SK-N-MC (cell line): ENCODE data around the gene CNOT10.
"Not testable (repeated sequence)": the region's sequence is repeated elsewhere in the genome, so short reads cannot be mapped to it uniquely, and the experiment has no call there.

Source experiments
- DNase-seq: peaks from one replicate; pipeline ENCODE4 v3.0.0-alpha.2; 2011; ENCODE audit warnings: low read depth, low spot score
- H3K27ac ChIP-seq: fragments of 200-600 bp; sonication (generic); 2 replicates; pipeline ENCODE4 v1.5.1; 2016; ENCODE audit warnings: mixed run types
- H3K36me3 ChIP-seq: fragments of 200-600 bp; sonication (generic); 2 replicates; pipeline ENCODE4 v1.6.1; 2017; ENCODE audit warnings: antibody characterized with exemption, low read length, mixed read lengths; ENCODE audit not compliant: insufficient read depth
- H3K4me3 ChIP-seq: fragments of 200-600 bp; sonication (generic); 2 replicates; pipeline ENCODE4 v1.5.1; 2016
- H3K9ac ChIP-seq: fragments of 200-600 bp; sonication (generic); 2 replicates; pipeline ENCODE4 v1.8.0; 2017; ENCODE audit warnings: mixed run types, mixed read lengths; ENCODE audit not compliant: insufficient read length
- H3K9me3 ChIP-seq: fragments of 200-600 bp; sonication (generic); 2 replicates; pipeline ENCODE4 v1.6.1; 2017; ENCODE audit warnings: low read depth, mild to moderate bottlenecking, antibody characterized with exemption, low read length, moderate library complexity, mixed read lengths
- EZH2 ChIP-seq: fragments of 200-600 bp; sonication (generic); IDR thresholded peaks from one replicate; pipeline ENCODE4 v1.6.1; 2017; ENCODE audit warnings: antibody characterized with exemption
- FOXP2 ChIP-seq: optimal IDR thresholded peaks from 2 replicates; pipeline ENCODE3; 2011; ENCODE audit warnings: mild to moderate bottlenecking, moderate library complexity; ENCODE audit not compliant: insufficient read depth; ENCODE audit errors: extremely low read length, control extremely low read depth
- POLR2AphosphoS5 ChIP-seq: IDR thresholded peaks from 2 replicates; pipeline ENCODE4 v1.6.1; 2012; ENCODE audit warnings: mild to moderate bottlenecking, low read depth, low read length, borderline replicate concordance

CNOT10 gene

DNA sequence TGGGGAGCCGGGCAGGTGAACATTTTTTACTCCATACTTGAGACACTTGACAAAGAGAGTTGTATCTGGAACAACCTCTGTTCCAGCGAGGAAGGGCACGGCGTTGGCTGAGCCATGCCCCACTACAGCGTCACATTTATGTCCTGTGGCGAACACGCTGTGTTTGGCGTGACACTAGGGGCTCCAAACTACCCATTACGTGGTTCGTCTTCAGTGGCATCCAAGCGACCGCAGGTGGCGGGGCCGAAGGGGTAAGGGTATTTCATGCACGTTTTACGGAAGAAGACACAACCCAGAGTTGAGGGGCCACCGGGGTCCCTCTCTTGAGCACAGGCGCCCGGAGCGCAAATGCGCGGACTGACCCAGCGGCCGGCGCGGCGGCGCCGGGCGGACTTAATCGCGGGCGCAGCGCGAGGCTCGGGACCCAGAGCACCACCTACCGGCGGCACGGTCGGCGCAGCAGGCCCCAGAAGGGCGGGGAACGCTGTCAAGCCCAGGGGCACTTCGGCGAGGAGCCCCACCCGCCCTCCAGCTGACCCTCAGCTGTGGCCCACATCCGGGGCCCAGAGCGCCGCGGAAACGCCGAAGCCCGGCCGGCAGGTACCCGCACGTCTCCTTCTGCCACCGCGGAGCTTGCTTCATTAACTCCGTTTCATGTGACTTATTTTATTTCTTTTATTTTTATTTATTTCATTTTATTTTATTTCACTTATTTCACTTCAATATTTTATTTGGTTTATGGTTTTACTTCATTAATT is 96.4 kb downstream of the CNOT10 start:
- H3K36me3 ChIP-seq, result no peaks in the 10 kb centered on the region
- no peaks in the 10 kb centered on the region for H3K9me3 ChIP-seq
- H3K27ac ChIP-seq, result peak overlapping the region; percentile 25; the same call in 1 of the 2 replicates
- TF ChIP-seq EZH2 (no peak), FOXP2 (no peak), POLR2AphosphoS5 (no peak)
- H3K9ac ChIP-seq, result peak overlapping the region; percentile 65
- DNase-seq, result no peak
- H3K4me3 ChIP-seq, result peak overlapping the region; percentile 81

DNA sequence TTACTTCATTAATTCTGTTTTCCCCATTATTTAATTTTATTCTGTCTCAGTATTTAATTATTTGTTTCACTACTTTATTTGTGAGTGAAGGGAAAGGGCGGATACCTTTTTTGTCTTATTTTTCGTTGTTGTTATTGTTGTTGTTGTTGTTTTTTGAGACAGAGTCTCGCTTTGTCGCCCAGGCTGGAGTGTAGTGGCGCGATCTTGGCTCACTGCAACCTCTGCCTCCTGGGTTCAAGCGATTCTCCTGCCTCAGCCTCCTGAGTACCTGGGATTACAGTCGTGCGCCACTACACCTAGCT is 96.9 kb downstream of the CNOT10 start:
- not testable (repeated sequence) for H3K27ac ChIP-seq, DNase-seq, H3K9ac ChIP-seq, H3K36me3 ChIP-seq, H3K9me3 ChIP-seq, H3K4me3 ChIP-seq

DNA sequence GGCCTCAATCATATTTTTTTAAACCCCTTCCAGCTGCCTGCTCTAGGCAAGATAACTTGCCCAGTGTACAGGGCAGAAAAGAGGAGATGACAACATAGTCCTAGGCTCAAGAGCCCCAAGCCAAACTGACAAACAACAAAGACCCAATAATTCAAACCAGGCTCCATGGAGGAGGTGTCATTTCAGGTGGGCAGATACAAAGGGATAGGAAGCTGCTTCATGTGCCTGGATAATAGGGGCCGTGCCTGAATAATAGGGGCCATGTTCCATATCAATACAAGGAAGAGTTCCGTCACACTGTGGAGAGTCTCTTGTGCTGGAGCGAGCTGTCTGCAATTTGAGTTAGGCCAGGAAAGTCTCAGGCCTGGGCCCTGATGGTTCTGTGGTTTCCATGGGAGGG is 97.4 kb downstream of the CNOT10 start:
- no peak for DNase-seq
- TF ChIP-seq FOXP2 (no peak), EZH2 (no peak), POLR2AphosphoS5 (no peak)
- H3K9ac ChIP-seq, result no peak overlapping the region
- no peaks in the 10 kb centered on the region for H3K36me3 ChIP-seq
- H3K4me3 ChIP-seq, result no peak overlapping the region
- no peaks in the 10 kb centered on the region for H3K9me3 ChIP-seq
- H3K27ac ChIP-seq, result no peak overlapping the region

DNA sequence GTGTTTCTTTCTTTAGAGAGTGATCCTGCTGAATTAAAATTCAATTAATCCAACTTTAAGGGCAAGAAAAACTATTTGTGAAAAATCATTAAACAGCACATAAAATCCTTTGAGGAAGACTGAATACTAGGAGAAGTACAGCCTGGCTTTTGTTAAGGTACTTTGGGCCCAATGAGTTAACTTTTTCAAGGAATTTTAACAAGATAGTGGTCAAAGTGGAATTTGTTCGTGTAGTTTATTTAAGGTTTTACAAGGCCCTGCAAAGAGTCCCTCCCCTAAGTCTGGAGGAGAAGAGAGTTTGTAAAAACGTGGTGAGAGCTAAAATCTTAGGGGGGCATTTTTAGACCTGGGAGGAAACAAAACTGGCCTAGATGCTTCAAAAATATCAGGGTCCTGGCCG is 106.8 kb downstream of the CNOT10 start:
- no peak for TF ChIP-seq FOXP2
- TF ChIP-seq POLR2AphosphoS5, result no peak
- TF ChIP-seq EZH2, result no peak
- H3K9ac ChIP-seq, result no peak overlapping the region
- DNase-seq, result no peak
- H3K9me3 ChIP-seq, result no peaks in the 10 kb centered on the region
- H3K4me3 ChIP-seq, result no peak overlapping the region
- H3K27ac ChIP-seq, result no peak overlapping the region
- no peaks in the 10 kb centered on the region for H3K36me3 ChIP-seq

DNA sequence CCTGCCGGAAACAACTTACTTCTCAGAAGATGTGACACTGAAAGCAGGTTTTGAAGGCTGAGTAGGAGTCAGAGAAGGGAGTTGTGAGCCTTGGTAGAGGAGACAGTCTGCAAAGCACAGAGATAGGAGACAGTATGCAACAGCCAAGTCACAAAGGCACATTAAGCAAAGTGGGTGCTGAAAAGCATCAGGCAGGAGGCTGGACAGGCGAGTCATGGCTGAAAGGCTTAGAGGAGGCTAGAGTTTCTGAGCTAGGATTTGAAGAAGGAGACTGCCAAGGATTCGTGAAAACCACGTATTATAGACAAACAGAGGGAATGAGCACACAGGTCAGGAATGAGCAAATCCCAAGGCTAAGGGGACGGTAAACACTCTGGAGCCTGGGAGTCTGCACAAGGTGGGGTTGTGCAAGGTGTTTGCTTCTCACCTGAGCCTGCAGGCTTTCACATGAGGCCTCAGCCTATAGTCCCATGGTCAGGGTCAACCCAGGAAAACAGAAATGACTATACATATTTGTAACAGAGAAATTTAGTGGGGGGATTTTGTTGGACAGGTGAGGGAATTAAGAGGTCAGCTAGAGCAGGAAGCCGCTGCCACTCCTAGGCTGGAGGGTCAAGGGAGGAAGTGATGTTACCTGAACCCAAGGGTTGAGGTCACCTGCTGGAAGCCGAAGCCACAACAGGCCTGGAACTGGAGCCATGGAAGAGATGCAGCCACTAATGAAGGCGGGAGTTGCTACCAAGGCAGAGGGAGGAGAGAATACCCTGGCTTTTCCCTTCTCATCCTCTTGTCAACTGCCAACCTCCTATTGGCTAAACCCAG is 109.7 kb downstream of the CNOT10 start:
- DNase-seq, result no peak
- Histone ChIP-seq H3K9me3 (no peaks in the 10 kb centered on the region), H3K4me3 (no peak overlapping the region), H3K9ac (no peak overlapping the region), H3K36me3 (no peaks in the 10 kb centered on the region), H3K27ac (no peak overlapping the region)
- no peak for TF ChIP-seq POLR2AphosphoS5
- no peak for TF ChIP-seq FOXP2
- no peak for TF ChIP-seq EZH2

DNA sequence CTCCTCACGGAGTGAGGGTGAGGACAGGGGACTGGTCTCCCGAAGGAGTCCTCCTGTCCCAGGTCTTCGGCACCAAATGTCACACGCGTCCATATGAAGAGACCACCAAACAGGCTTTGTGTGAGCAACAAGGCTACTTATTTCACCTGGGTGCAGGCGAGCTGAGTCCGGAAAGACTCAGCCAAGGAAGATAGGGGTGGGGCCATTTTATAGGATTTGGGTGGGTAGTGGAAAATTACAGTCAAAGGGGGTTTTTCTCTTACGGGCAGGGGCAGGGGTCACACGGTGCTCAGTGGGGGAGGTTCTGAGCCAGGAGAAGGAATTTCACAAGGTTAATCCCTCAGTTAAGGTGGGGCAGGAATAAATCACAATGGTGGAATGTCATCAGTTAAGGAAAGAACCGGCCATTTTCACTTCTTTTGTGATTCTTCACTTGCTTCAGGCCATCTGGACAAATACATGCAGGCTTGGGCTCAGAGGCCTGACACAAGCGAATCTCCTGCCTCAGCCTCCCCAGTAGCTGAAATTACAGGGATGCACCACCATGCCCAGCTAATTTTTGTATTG is 111.5 kb downstream of the CNOT10 start:
- H3K36me3 ChIP-seq, H3K9ac ChIP-seq, H3K27ac ChIP-seq, H3K9me3 ChIP-seq, DNase-seq, H3K4me3 ChIP-seq: not testable (repeated sequence)

DNA sequence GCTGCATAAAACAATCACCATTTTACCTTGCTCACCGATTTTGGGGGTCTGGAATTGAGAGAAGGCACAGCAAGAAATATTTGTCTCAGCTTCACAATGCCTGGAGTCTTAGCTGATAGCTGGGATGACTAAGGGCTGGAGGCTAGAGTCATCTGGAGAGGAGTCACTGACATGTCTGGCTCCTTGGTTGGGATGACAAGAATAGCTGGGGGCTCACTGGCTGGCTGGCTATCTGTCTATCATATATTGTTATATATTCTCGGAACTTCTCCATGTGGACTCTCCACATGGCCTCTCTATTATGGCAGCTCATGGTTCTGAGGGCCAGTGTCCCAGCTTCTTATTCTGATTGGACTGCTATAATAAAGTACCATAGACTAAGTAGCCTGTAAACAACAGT is 112.8 kb downstream of the CNOT10 start:
- H3K36me3 ChIP-seq, result no peaks in the 10 kb centered on the region
- H3K9ac ChIP-seq, result no peak overlapping the region
- no peak for TF ChIP-seq EZH2
- no peak for TF ChIP-seq POLR2AphosphoS5
- TF ChIP-seq FOXP2, result no peak
- H3K9me3 ChIP-seq, result no peaks in the 10 kb centered on the region
- H3K4me3 ChIP-seq, result no peak overlapping the region
- H3K27ac ChIP-seq, result no peak overlapping the region
- no peak for DNase-seq

DNA sequence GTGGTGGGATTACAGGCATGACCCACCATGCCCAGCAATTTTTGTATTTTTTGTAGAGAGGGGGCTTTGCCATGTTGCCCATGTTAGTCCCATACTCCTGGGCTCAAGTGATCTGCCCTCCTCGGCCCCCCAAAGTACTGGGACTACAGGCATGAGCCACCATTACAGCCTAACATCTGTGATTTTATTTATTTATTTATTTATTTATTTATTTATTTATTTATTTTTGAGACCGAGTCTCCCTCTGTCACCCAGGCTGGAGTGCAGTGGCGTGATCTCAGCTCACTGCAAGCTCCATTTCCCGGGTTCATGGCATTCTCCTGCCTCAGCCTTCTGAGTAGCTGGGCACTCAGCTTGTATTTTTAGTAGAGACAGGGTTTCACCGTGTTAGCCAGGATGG is 116.5 kb downstream of the CNOT10 start:
- H3K4me3 ChIP-seq, DNase-seq, H3K27ac ChIP-seq, H3K9ac ChIP-seq, H3K9me3 ChIP-seq, H3K36me3 ChIP-seq: not testable (repeated sequence)

DNA sequence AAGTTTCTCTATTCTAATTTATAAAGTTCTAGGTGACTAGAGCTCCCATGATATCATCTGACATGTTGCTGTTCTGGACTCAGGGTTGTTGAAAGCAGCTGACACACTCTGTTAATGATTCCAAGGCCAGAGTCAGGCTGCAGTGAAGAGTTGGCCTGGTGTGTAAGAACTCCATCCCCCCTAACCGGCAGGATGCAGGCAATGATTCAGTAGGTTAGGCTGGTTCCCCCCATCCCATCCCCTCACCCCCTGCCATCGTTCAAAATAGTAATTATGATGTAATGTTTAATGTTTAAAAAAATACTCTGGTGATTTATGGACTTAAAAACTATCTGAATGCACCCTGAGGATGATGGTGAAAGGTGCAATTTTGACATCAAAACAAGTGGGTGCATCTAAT is 128.2 kb downstream of the CNOT10 start:
- no peak for TF ChIP-seq EZH2
- no peak for TF ChIP-seq FOXP2
- no peak for TF ChIP-seq POLR2AphosphoS5
- no peak overlapping the region for H3K9ac ChIP-seq
- no peak overlapping the region for H3K4me3 ChIP-seq
- DNase-seq, result no peak
- no peak overlapping the region for H3K27ac ChIP-seq
- no peaks in the 10 kb centered on the region for H3K36me3 ChIP-seq
- H3K9me3 ChIP-seq, result no peaks in the 10 kb centered on the region
